OCI-LY7 (cell line): Measurements from ENCODE around the gene PNCK. TPM values are rescaled to one million over a fixed set of nuclear protein-coding genes. Genes with fewer than 3 reads are reported as not detected.
"Not testable (repeated sequence)": the region's sequence is repeated elsewhere in the genome, so short reads cannot be mapped to it uniquely, and the experiment has no call there.

Experiments used
- BruUV-seq: library from RNA; stranded (reverse); fragments of 400-500 nt; replicated peaks from 2 replicates; lab custom pipeline; 2021; lab: Mats Ljungman, UMichigan
- CTCF ChIA-PET: fragments of 300-600 bp; sonication (Branson Sonifier 250); formaldehyde crosslinking; loops from one replicate; lab custom pipeline; 2022; ENCODE audit warnings: antibody characterized with exemption; ENCODE audit not compliant: unreplicated experiment; lab: Charles Lee
- POLR2A ChIA-PET: fragments of 300-600 bp; sonication (Branson Sonifier 250); formaldehyde crosslinking; loops from one replicate; lab custom pipeline; 2022; ENCODE audit warnings: antibody characterized with exemption; lab: Charles Lee
- DNase-seq: peaks from one replicate; pipeline ENCODE4 v3.0.0-alpha.2; 2015; ENCODE audit warnings: low spot score
- H2AFZ ChIP-seq: fragments of 200-600 bp; sonication (generic), shearing (Covaris generic); 2 replicates; pipeline ENCODE4 v1.6.1; 2014; ENCODE audit warnings: mild to moderate bottlenecking, antibody characterized with exemption, low read length, moderate library complexity
- H3K27ac ChIP-seq: fragments of 200-600 bp; sonication (generic); 2 replicates; pipeline ENCODE4 v1.5.1; 2014; ENCODE audit warnings: mixed run types, low read depth, mild to moderate bottlenecking, moderate library complexity, low read length, inconsistent platforms; ENCODE audit not compliant: poor library complexity, severe bottlenecking
- H3K36me3 ChIP-seq: fragments of 200-600 bp; sonication (generic); 2 replicates; pipeline ENCODE4 v1.6.1; 2014; ENCODE audit warnings: mild to moderate bottlenecking, antibody characterized with exemption, low read length, moderate library complexity, mixed read lengths; ENCODE audit not compliant: insufficient read depth
- H3K4me1 ChIP-seq: fragments of 200-600 bp; sonication (generic); 2 replicates; pipeline ENCODE4 v1.5.1; 2014; ENCODE audit warnings: mild to moderate bottlenecking, low read length; ENCODE audit not compliant: insufficient read depth, poor library complexity, severe bottlenecking
- H3K4me2 ChIP-seq: fragments of 200-600 bp; sonication (generic); 2 replicates; pipeline ENCODE4 v1.6.1; 2014; ENCODE audit warnings: mild to moderate bottlenecking, low read length
- H3K4me3 ChIP-seq: fragments of 200-600 bp; sonication (generic); 2 replicates; pipeline ENCODE4 v1.5.1; 2014; ENCODE audit warnings: mild to moderate bottlenecking, low read depth, low read length; ENCODE audit not compliant: poor library complexity, severe bottlenecking
- H3K79me2 ChIP-seq: fragments of 200-600 bp; sonication (generic); 2 replicates; pipeline ENCODE4 v1.6.1; 2016; ENCODE audit warnings: low read depth, mild to moderate bottlenecking, low read length, moderate library complexity, mixed read lengths; ENCODE audit not compliant: insufficient read depth
- H3K9me2 ChIP-seq: fragments of 200-600 bp; sonication (generic); 2 replicates; pipeline ENCODE4 v1.6.1; 2016; ENCODE audit warnings: mild to moderate bottlenecking, low read length, mixed read lengths; ENCODE audit not compliant: insufficient read depth
- H3K9me3 ChIP-seq: fragments of 200-600 bp; sonication (generic); 2 replicates; pipeline ENCODE4 v1.6.1; 2014; ENCODE audit warnings: mild to moderate bottlenecking, mixed run types, low read length, mixed read lengths
- H4K20me1 ChIP-seq: fragments of 200-600 bp; sonication (generic); 2 replicates; pipeline ENCODE4 v1.6.1; 2014; ENCODE audit warnings: mild to moderate bottlenecking, antibody characterized with exemption, low read length, moderate library complexity, mixed read lengths; ENCODE audit not compliant: insufficient read depth
- CTCF ChIP-seq: fragments of 200-600 bp; sonication (generic); conservative IDR thresholded peaks from 2 replicates; pipeline ENCODE4 v1.5.1; 2014; ENCODE audit warnings: mild to moderate bottlenecking, antibody characterized with exemption, low read length, moderate library complexity, mixed read lengths
- EZH2phosphoT487 ChIP-seq: fragments of 200-600 bp; sonication (generic); IDR thresholded peaks from 2 replicates; pipeline ENCODE4 v1.6.1; 2018; ENCODE audit warnings: low read depth, borderline replicate concordance, mild to moderate bottlenecking, mixed run types, antibody characterized with exemption, low read length, moderate library complexity, mixed read lengths
- intact Hi-C: fragments of 100-400 bp; cut with micrococcal nuclease; formaldehyde crosslinking; loops from one replicate; pipeline ENCODE4 v1.10.0; 2022; ENCODE audit not compliant: unreplicated experiment
- total RNA-seq, 2 experiments: library from RNA; depleted of rRNA in 1 of 2; stranded (reverse); fragments of >200 nt in 1 of 2; shearing (Covaris generic) in 1 of 2; gene quantifications; 2 replicates each; pipeline ENCODE4 v1.2.3, GENCODE V29; 2014 to 2022

The PNCK gene
- total RNA-seq, 2 experiments from 2014 or later: 0.19 TPM; not detected in 1

- no TSS peak for BruUV-seq
These were observed 22.5 kb upstream of the PNCK start for GRCh38 chrX:153696100-153696499.

GRCh38 chrX:153694687-153695270, 21.2 kb upstream of the PNCK start:
- Histone ChIP-seq H3K4me2 (no peak overlapping the region), H3K36me3 (no peaks in the 10 kb centered on the region), H3K4me3 (no peak overlapping the region), H3K9me3 (no peaks in the 10 kb centered on the region), H4K20me1 (no peaks in the 10 kb centered on the region), H3K9me2 (no peaks in the 10 kb centered on the region), H2AFZ (no peak overlapping the region), H3K27ac (no peak overlapping the region), H3K79me2 (no peaks in the 10 kb centered on the region), H3K4me1 (no peaks in the 10 kb centered on the region)
- no TSS peak for BruUV-seq
- ChIA-PET POLR2A (no interaction called here), CTCF (no interaction called here)
- DNase-seq: no peak
- TF ChIP-seq EZH2phosphoT487: no peak
- no peak for TF ChIP-seq CTCF
- intact Hi-C loops: no loop called here

More at GRCh38 chrX:153696100-153696499, 22.5 kb upstream of the PNCK start:
- no peak for TF ChIP-seq EZH2phosphoT487
- TF ChIP-seq CTCF: no peak
- Histone ChIP-seq H3K79me2 (no peaks in the 10 kb centered on the region), H3K4me2 (no peak overlapping the region), H2AFZ (no peak overlapping the region), H3K4me3 (no peak overlapping the region), H3K4me1 (no peaks in the 10 kb centered on the region), H3K9me2 (no peaks in the 10 kb centered on the region), H4K20me1 (no peaks in the 10 kb centered on the region), H3K27ac (no peak overlapping the region), H3K9me3 (no peaks in the 10 kb centered on the region), H3K36me3 (no peaks in the 10 kb centered on the region)
- POLR2A ChIA-PET: no interaction called here
- intact Hi-C loops: no loop called here
- DNase-seq: no peak
- CTCF ChIA-PET: no interaction called here

- DNase-seq, H3K9me3 ChIP-seq, intact Hi-C loops, H2AFZ ChIP-seq, POLR2A ChIA-PET, H3K36me3 ChIP-seq, H3K4me3 ChIP-seq, H4K20me1 ChIP-seq, CTCF ChIA-PET, H3K79me2 ChIP-seq, H3K9me2 ChIP-seq, H3K27ac ChIP-seq, H3K4me2 ChIP-seq, BruUV-seq, H3K4me1 ChIP-seq: not testable (repeated sequence)
These were observed 20.6 kb upstream of the PNCK start for GRCh38 chrX:153694256-153694655.
